ENCODE data around the gene FH.

The FH gene

GRCh38 chr1:241451956-241452355, 67.6 kb downstream of the FH start:
- DNase-seq (ENCODE audit: low read depth): no peak
- no peak for TF ChIP-seq CTCF (IDR thresholded peaks at IDR 0.05; ENCODE audit: insufficient read depth, low read depth, low read length, missing control alignments)
- H3K4me3 ChIP-seq (ENCODE audit: low read length): no peak overlapping the region

Measured in epithelial cell of esophagus (primary cell).